Bladder microvascular endothelial cell (primary cell): ENCODE measurements around the gene HIPK1. TPM values are rescaled to one million over a fixed set of nuclear protein-coding genes. Genes with fewer than 3 reads are reported as not detected.

Source experiments
- total RNA-seq: library from RNA; depleted of rRNA; stranded (reverse); fragments of >200 nt; gene quantifications from 2 replicates; pipeline ENCODE4 v1.2.3, GENCODE V29; 2014

The HIPK1 gene
- 16.2 and 47.5 TPM in 2 replicates for total RNA-seq

DNA sequence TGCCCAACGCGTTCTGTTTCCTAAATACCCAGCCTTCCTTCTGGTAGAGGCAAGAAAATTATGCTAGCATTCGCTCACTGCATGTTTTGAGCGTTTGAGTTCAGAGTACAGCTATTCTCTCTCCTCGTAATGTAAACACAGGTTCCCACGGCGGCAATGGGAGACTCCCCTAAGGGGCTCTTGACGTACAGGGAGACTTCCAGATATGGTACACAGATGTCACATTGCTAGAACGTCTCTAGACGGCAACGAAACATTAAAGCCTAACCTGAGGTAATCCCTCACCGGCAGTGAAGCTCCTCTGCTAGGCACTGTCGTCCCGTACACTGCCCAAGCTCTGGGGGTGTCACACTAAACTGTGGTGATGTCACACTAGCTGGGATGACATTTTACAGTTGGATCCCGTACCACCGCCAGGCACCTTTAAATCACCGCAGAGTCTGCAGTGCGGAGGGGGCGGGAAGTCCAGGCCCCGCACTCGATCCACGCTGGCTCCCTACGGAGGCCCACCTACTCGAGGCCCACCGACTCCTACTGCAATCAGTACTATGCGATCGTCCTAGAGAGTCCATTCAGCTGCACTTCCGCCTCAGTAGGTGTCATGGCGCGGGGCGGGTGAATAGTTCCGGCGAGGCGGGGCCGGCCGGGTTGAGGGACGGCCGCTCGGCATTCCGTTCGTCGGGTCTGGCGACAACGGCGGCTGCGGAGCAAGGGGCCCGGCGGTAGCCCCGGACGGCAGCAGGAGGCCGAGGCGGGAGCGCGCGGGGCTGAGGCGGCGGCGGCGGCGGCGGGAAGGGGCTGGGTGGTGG lies at the start of gene HIPK1:
Gene HIPK1 (plus strand): TSS at position 384 of the 809 bp plus-strand sequence.

DNA sequence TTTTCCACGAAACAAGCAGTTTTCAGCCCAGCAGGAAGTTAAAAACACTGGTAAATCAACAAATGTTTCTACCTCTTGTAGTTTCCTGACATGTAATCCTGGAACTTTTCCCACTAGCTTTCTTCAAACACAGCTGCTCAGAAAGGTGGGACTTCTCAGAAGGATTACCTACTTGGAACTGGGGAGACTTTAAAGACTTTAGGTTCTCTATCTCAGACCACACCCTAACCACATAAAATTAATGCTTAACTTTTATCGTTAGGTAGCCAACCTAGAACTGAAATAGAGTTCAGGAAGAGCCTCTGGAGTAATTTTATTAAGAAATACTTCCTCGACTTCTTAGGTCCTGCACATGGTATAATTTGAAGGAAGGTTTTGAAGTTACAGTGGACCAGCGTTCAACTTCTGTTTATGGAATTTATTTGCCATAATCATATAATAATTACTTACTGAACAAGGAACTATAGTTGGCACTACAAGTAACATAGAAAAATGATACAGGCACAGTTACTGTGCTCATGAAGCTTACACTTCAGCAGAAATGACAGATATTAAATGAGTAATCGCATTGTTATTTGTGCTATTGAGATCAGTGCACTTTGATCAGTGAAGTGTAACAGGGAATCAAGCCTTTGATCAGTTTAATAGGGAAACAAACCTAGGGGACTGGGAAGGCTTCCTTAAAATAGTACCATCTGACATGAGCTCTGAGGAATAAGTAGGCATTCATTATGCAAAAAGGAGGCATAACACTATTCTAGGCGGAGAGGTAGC lies 41.5 kb upstream of the HIPK1 start, which contains the start of gene BCL2L15:
Gene BCL2L15 (minus strand): TSS at position 180 of the 774 bp plus-strand sequence. CDS start 206 bp downstream, outside the sequence.

DNA sequence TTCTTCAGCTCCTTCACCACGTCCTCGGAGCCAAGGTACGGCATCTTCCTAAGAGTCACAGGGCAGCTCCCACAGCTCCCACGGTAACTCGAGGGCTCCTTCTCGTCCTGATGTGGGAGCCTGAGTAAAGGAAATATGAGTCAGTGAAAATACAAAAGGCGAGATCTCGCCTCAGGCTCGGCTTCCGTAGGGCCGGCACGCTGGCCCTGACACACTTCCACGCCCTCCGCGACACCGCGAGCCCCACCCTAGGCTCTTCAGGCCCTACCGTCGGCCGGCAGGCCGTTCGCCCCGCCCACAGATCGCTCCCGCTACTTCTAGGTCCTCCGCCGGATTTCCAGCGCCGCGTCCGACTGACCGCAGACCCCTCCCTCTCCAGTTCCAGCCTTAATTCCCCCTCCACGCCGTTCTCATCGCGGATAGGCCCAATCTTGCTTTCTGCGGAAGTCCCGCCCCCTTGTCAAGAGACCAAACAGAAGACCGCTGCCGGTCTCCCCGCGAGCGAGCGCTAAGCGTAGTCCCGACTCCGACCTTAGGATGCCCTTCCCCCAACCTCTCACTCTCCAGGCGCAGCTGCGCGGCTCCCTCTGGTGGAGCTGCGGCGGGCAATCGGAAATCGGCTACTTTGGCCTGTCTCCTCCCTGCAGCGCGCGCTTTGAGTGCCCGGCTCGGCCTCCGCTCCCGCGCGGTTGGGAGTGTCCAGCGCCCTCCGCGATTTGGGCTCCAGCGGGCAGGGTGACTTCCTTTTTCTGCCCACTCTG lies 24.3 kb upstream of the HIPK1 start, which contains the start of the genes AP4B1 and DCLRE1B:
Gene AP4B1 (minus strand): TSS at position 126 of the 761 bp plus-strand sequence. CDS start 82 bp downstream, at position 44.
Gene DCLRE1B (plus strand): TSS at position 653 of the 761 bp plus-strand sequence. CDS start 261 bp downstream, outside the sequence.

DNA sequence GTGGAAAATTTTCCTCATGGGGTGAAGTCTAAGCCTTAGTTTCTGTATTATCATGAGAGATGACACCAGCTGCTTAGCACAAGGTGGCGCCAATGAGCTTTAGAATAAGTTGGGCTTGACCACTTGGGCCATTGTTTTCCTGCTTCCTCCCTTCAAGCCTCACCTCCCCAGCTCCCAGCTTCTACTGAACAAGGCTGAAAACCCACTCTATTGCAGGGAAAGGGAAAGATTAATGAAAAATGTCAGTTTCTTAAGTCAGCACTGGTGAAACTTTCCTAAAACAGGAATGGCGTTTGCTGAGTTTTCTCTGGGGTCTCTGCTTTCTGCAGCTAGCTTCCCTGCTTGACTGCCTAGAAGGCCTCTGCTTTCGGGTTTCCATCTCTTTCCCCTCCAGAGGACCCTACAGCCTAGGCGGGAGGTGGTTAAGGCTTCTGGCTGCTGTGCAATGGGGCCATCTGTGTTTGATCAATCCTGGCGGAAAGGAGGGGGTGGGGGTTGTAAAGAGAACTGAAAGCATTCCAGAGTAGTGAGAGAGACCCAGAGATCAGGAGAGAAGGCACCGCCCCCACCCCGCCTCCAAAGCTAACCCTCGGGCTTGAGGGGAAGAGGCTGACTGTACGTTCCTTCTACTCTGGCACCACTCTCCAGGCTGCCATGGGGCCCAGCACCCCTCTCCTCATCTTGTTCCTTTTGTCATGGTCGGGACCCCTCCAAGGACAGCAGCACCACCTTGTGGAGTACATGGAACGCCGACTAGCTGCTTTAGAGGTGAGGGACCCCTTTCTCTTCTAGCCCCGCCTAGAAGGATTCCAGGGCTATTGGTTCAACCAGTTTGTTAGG lies 50.0 kb downstream of the HIPK1 start, which contains the start of gene OLFML3:
Gene OLFML3 (plus strand): TSS at position 612 of the 840 bp plus-strand sequence. CDS start 43 bp downstream, at position 655.

Other genes with a start within 250 kb of the HIPK1 start
- 30.4 and 44.1 TPM in 2 replicates for gene PHTF1, start 169.8 kb upstream of the HIPK1 start, total RNA-seq
- gene RSBN1, start 116.8 kb upstream of the HIPK1 start, total RNA-seq = 4.7 and 26.7 TPM in 2 replicates
- gene PTPN22, start 57.6 kb upstream of the HIPK1 start, total RNA-seq = 0.49 and 0.63 TPM in 2 replicates
- under 0.01 and 0.25 TPM in 2 replicates for gene BCL2L15, start 41.7 kb upstream of the HIPK1 start, total RNA-seq
- gene AP4B1, start 24.5 kb upstream of the HIPK1 start, total RNA-seq = 14.2 and 33.9 TPM in 2 replicates
- 2.1 and 3.2 TPM in 2 replicates for gene DCLRE1B, start 24.0 kb upstream of the HIPK1 start, total RNA-seq
- gene OLFML3, start 50.1 kb downstream of the HIPK1 start, total RNA-seq = 1.6 and 18.5 TPM in 2 replicates
- gene SYT6, start 224.5 kb downstream of the HIPK1 start, total RNA-seq = under 0.01 TPM in 1 of 2 replicates, not detected in the other